Transverse colon (tissue), 4 donors: ENCODE measurements around the gene TRIM29.

Source experiments
- POLR2A ChIP-seq: fragments of 450-650 bp; IDR thresholded peaks from one replicate; pipeline ENCODE4 v1.6.1; 2016; ENCODE audit warnings: antibody characterized with exemption, mild to moderate bottlenecking, moderate library complexity
- POLR2AphosphoS5 ChIP-seq, 3 donors: sonication (generic); formaldehyde crosslinking; IDR thresholded peaks; one replicate each; pipeline ENCODE4 v1.6.1; 2016; ENCODE audit warnings: antibody characterized with exemption in 3 of 3
- TF ChIP-seq, protein P1 (sequence below), 5 experiments: fragments of 200-600 bp in 3 of 5; fragments of 450-650 bp in 2 of 5; sonication (generic) in 3 of 5; IDR thresholded peaks; 1 replicate in 2 of 5; 2 replicates in 3 of 5; pipeline ENCODE4 v1.5.1; 2016 to 2017; ENCODE audit warnings: antibody characterized with exemption in 5 of 5, inconsistent platforms in 3 of 5, mild to moderate bottlenecking in 2 of 5, moderate library complexity in 1 of 5

- no peak for TF ChIP-seq POLR2A
- TF ChIP-seq, protein P1, sequence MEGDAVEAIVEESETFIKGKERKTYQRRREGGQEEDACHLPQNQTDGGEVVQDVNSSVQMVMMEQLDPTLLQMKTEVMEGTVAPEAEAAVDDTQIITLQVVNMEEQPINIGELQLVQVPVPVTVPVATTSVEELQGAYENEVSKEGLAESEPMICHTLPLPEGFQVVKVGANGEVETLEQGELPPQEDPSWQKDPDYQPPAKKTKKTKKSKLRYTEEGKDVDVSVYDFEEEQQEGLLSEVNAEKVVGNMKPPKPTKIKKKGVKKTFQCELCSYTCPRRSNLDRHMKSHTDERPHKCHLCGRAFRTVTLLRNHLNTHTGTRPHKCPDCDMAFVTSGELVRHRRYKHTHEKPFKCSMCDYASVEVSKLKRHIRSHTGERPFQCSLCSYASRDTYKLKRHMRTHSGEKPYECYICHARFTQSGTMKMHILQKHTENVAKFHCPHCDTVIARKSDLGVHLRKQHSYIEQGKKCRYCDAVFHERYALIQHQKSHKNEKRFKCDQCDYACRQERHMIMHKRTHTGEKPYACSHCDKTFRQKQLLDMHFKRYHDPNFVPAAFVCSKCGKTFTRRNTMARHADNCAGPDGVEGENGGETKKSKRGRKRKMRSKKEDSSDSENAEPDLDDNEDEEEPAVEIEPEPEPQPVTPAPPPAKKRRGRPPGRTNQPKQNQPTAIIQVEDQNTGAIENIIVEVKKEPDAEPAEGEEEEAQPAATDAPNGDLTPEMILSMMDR (IDR thresholded peaks at IDR 0.05): no peak
- TF ChIP-seq POLR2AphosphoS5 (IDR thresholded peaks at IDR 0.05): no peak
Measured at GRCh38 chr11:120065876-120066275, 72.0 kb downstream of the TRIM29 start.
